Endothelial cell (in vitro differentiated cells): ENCODE measurements around the gene ACOXL. TPM values are rescaled to one million over a fixed set of nuclear protein-coding genes. Genes with fewer than 3 reads are reported as not detected.

ENCODE experiments used
- DNase-seq: peaks from one replicate; pipeline ENCODE4 v3.0.0; 2021; ENCODE audit warnings: low spot score
- H3K27ac Mint-ChIP-seq: one replicate; pipeline ENCODE4 v1.8.0; 2021; ENCODE audit warnings: mixed read lengths, inconsistent platforms; ENCODE audit not compliant: unreplicated experiment
- H3K27me3 Mint-ChIP-seq: one replicate; pipeline ENCODE4 v1.8.0; 2021; ENCODE audit warnings: mild to moderate bottlenecking, moderate library complexity, mixed read lengths, inconsistent platforms; ENCODE audit not compliant: unreplicated experiment
- H3K36me3 Mint-ChIP-seq: one replicate; pipeline ENCODE4 v1.8.0; 2021; ENCODE audit warnings: mild to moderate bottlenecking, low read depth, mixed read lengths, inconsistent platforms; ENCODE audit not compliant: unreplicated experiment
- H3K4me1 Mint-ChIP-seq: one replicate; pipeline ENCODE4 v1.8.0; 2021; ENCODE audit warnings: mild to moderate bottlenecking, mixed read lengths, inconsistent platforms; ENCODE audit not compliant: unreplicated experiment
- H3K4me3 Mint-ChIP-seq: one replicate; pipeline ENCODE4 v1.8.0; 2021; ENCODE audit warnings: mild to moderate bottlenecking, mixed read lengths, inconsistent platforms; ENCODE audit not compliant: unreplicated experiment
- H3K9me3 Mint-ChIP-seq: one replicate; pipeline ENCODE4 v1.8.0; 2021; ENCODE audit warnings: mixed read lengths, inconsistent platforms; ENCODE audit not compliant: unreplicated experiment
- total RNA-seq: library from RNA; stranded (reverse); fragmentation: NEBNext Ultra II Directional; extraction: Animal tissue kit (Norgen Biotek cat#: 25700); gene quantifications from one replicate; pipeline ENCODE4 v1.2.1, GENCODE V29; 2021; ENCODE audit not compliant: unreplicated experiment
- TF ChIP-seq, protein P1 (sequence below): fragments of 200-600 bp; sonication (generic); IDR thresholded peaks from one replicate; pipeline ENCODE4 v1.5.0; 2021; ENCODE audit warnings: antibody characterized with exemption; ENCODE audit not compliant: unreplicated experiment

Gene ACOXL
- total RNA-seq, 1 donor from 2014 or later, result 0.44 TPM

DNA sequence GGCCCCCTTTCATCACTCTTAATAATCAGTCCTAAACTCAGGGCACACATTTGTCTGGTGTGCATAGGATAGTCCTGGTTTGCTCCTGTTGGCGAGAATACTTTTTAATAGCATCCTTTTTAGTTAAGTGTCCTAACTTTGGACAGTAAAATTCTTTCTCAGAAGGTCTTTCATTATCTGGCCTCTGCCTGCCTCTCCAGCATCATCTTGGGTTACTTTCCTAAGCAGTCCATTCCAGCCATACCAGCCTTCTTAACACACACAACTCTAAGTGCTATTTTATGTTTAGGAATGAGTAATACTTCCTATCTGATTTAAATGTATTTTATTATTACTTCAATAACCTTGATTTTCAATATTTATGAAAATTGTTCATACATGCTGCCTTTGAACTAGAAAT, 151.0 kb downstream of the ACOXL start:
- Mint-ChIP-seq H3K4me3 (no peak overlapping the region), H3K36me3 (no peaks in the 10 kb centered on the region)

DNA sequence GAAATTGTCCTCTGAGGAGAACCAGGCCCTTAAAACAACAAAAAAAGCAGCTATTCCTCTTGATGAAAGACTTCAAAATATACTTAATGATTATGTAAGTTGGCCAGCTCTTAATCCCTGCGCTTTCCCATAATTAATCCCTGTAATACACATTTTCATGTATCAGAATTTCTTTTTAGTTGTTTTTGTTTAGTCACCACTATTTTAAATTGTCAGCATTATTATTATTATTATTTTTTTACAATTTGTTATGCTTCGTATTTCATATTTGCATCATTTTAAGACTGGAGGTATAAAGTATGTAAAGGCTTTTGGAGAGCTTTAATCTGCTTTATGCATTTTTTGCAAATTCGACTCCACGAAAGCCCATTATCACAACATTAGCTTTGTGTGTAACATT, 152.9 kb downstream of the ACOXL start:
- no peaks in the 10 kb centered on the region for H3K4me1 Mint-ChIP-seq
- no peaks in the 10 kb centered on the region for H3K27me3 Mint-ChIP-seq
- no peak overlapping the region for H3K4me3 Mint-ChIP-seq
- H3K9me3 Mint-ChIP-seq, result no peaks in the 10 kb centered on the region
- DNase-seq, result no peak
- no peak overlapping the region for H3K27ac Mint-ChIP-seq
- TF ChIP-seq, protein P1, sequence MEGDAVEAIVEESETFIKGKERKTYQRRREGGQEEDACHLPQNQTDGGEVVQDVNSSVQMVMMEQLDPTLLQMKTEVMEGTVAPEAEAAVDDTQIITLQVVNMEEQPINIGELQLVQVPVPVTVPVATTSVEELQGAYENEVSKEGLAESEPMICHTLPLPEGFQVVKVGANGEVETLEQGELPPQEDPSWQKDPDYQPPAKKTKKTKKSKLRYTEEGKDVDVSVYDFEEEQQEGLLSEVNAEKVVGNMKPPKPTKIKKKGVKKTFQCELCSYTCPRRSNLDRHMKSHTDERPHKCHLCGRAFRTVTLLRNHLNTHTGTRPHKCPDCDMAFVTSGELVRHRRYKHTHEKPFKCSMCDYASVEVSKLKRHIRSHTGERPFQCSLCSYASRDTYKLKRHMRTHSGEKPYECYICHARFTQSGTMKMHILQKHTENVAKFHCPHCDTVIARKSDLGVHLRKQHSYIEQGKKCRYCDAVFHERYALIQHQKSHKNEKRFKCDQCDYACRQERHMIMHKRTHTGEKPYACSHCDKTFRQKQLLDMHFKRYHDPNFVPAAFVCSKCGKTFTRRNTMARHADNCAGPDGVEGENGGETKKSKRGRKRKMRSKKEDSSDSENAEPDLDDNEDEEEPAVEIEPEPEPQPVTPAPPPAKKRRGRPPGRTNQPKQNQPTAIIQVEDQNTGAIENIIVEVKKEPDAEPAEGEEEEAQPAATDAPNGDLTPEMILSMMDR, result no peak
- no peaks in the 10 kb centered on the region for H3K36me3 Mint-ChIP-seq

More for the DNA sequence above, 151.0 kb downstream of the ACOXL start:
- Mint-ChIP-seq H3K27me3 (no peaks in the 10 kb centered on the region), H3K27ac (no peak overlapping the region), H3K4me1 (no peaks in the 10 kb centered on the region), H3K9me3 (no peaks in the 10 kb centered on the region)
- TF ChIP-seq, protein P1, result no peak
- no peak for DNase-seq

- Mint-ChIP-seq H3K36me3 (no peaks in the 10 kb centered on the region), H3K9me3 (no peaks in the 10 kb centered on the region), H3K4me1 (no peaks in the 10 kb centered on the region), H3K27me3 (no peaks in the 10 kb centered on the region), H3K4me3 (no peak overlapping the region), H3K27ac (no peak overlapping the region)
- TF ChIP-seq, protein P1, result no peak
- no peak for DNase-seq
Observed at GRCh38 chr2:110886826-110887573, 154.6 kb downstream of the ACOXL start.

GRCh38 chr2:110888411-110888810, 156.0 kb downstream of the ACOXL start:
- H3K27me3 Mint-ChIP-seq, result no peaks in the 10 kb centered on the region
- DNase-seq, result no peak
- H3K4me3 Mint-ChIP-seq, result no peak overlapping the region
- H3K36me3 Mint-ChIP-seq, result no peaks in the 10 kb centered on the region
- TF ChIP-seq, protein P1, result no peak
- H3K27ac Mint-ChIP-seq, result no peak overlapping the region
- no peaks in the 10 kb centered on the region for H3K4me1 Mint-ChIP-seq
- H3K9me3 Mint-ChIP-seq, result no peaks in the 10 kb centered on the region

- DNase-seq, result no peak
- Mint-ChIP-seq H3K4me3 (no peak overlapping the region), H3K4me1 (no peaks in the 10 kb centered on the region), H3K9me3 (no peaks in the 10 kb centered on the region), H3K27ac (no peak overlapping the region), H3K27me3 (no peaks in the 10 kb centered on the region), H3K36me3 (no peaks in the 10 kb centered on the region)
- TF ChIP-seq, protein P1, result no peak
Observed at GRCh38 chr2:110891626-110892025, 159.3 kb downstream of the ACOXL start.
